ENCODE data around the gene RNLS.

The RNLS gene

DNA sequence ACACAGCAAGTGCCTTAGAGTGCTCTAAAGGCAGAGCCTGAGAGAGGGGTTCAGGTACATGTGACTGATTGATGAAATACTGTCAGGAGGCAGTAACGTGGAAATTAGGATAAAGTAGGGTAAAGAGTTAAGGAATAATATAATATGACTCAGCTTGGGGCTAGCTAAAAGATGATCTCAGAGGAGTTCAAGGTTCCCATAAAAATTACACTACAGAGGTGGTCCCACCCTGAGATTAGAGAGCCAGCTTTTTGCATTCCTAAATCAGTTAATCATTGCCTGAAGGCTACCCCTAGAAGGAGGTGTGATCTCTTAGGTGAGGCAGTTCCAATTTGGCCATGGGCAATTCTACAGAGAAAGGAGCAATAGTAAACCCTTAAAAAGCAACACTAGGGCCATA lies 9.3 kb upstream of the RNLS start:
- TF ChIP-seq CTCF (IDR thresholded peaks at IDR 0.05; ENCODE audit: low read depth, low read length) = no peak
- no peak overlapping the region for H3K4me3 ChIP-seq (replicated peaks in 1 of 2; ENCODE audit: low read depth in 2 of 2, low read length in 2 of 2)
- DNase-seq (ENCODE audit: low read depth in 2 of 2) = no peak

DNA sequence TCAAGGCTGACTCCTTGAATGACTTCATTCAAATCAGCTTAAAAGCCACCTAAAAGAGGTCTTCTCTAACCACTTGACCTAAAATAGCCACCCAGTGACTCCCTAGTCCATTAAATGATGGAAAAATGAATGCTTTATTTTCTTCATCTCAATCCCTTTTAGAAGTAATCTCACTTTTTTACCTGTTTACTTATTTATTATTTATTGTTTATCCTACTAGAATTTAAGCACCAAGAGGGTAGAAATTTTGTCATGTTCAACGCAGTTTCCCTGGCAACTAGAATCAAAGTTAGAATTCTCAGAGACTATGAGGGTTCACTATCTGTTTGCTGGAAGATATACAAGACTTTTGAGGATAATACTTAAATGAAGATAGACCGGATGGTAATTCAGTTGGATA lies 3.3 kb upstream of the RNLS start, which contains the start of gene LIPJ:
LIPJ (plus strand) TSS at position 301 of the 400 bp plus-strand sequence. CDS start 3,926 bp downstream, outside the sequence.
- no peak within 1 kb of the TSS for H3K4me3 ChIP-seq (replicated peaks in 1 of 2; ENCODE audit: low read depth in 2 of 2, low read length in 2 of 2)
- no peak for TF ChIP-seq CTCF (IDR thresholded peaks at IDR 0.05; ENCODE audit: low read depth, low read length)
- no peak for DNase-seq (ENCODE audit: low read depth in 2 of 2)

DNA sequence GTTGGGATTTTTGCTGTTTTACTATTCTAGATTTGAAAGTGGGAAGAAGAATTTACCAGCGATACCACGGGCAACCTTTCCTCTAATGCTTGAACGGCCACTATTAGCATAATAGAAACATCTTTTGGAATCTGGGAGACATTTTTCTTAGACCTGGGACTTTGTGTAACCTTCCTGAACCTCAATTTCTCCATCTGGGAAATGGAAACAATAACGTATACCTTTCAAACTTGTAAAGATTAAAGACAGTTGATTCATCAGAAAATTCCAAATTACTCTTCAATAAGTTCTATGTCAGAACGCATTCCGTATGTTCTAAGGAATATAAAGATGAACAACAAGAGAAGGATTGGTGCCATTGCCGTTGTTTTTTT lies 453 bp upstream of the RNLS start:
- DNase-seq (ENCODE audit: low read depth in 2 of 2) = no peak
- H3K4me3 ChIP-seq (replicated peaks in 1 of 2; ENCODE audit: low read depth in 2 of 2, low read length in 2 of 2) = peak overlapping the region; percentile 47 to 53
- TF ChIP-seq CTCF (IDR thresholded peaks at IDR 0.05; ENCODE audit: low read depth, low read length) = no peak

DNA sequence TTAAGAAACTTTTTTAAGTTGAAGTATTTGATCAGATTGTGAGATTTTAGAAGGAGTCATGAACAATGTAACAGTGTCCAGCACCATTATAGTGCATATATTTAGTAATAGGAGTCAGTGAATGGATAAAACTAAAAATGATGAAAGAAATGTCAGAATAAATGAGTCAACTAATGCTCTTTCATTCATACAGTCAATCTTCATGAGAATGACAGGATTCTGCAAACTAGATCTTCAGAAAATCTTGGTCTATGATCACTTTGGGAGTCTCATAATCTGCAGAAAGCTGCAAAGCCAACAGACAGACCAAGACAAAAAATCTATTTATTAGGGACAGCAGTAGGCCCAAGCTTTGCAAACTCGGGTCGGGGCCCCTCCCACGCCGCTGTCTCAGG lies 710 bp downstream of the RNLS start:
- TF ChIP-seq CTCF (IDR thresholded peaks at IDR 0.05; ENCODE audit: low read depth, low read length) = no peak
- peak in 1 of 2 donors; percentile 6 for DNase-seq (ENCODE audit: low read depth in 2 of 2)
- H3K4me3 ChIP-seq (replicated peaks in 1 of 2; ENCODE audit: low read depth in 2 of 2, low read length in 2 of 2) = peak overlapping the region in 1 of 2 donors; percentile 53

- no peak overlapping the region for H3K4me3 ChIP-seq (replicated peaks in 1 of 2; ENCODE audit: low read depth in 2 of 2, low read length in 2 of 2)
- DNase-seq (ENCODE audit: low read depth in 2 of 2) = peak; percentile 71 to 76
- TF ChIP-seq CTCF (IDR thresholded peaks at IDR 0.05; ENCODE audit: low read depth, low read length) = peak; percentile 44
These were observed 18.0 kb downstream of the RNLS start for GRCh38 chr10:88565072-88565471.

DNA sequence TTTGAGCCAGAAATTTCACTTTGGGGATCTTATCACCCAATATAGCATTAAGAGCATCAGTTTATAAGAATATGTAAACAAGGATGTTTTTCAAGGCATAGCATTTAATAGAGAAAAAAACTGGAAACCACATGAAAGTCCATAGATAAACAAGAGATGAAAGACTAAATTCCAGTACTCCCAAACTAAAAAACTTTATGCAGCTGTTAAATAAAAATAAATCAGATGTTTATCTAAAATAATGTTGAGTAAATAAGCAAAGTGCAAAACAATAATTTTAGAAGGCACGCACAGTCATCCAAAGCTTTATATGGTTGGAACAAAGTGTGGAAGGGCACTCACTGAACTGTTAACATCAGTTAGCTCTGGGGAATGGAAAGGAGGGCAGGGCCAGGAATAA lies 21.0 kb downstream of the RNLS start:
- DNase-seq (ENCODE audit: low read depth in 2 of 2) = no peak
- H3K4me3 ChIP-seq (replicated peaks in 1 of 2; ENCODE audit: low read depth in 2 of 2, low read length in 2 of 2) = no peak overlapping the region
- no peak for TF ChIP-seq CTCF (IDR thresholded peaks at IDR 0.05; ENCODE audit: low read depth, low read length)

DNA sequence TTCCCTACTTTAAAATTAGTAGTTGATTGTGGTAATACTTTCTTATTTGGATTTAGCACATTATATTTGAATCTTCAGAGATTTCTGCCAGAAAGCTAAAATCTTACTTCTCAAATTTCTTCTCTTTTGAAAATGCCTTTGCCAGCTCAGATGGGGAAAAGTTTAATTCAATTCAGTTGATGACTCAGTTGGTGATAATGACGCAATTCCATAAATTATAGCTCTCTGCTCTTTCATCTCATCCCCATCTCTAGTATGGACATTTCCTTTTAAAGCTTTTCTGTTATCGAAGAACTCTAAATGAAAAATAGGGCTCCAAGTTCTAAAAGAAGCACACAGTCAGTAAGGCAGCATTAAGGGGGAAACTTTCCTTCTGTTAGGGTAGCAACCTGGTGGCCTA lies 25.5 kb downstream of the RNLS start:
- peak; percentile 57 to 63 for DNase-seq (ENCODE audit: low read depth in 2 of 2)
- TF ChIP-seq CTCF (IDR thresholded peaks at IDR 0.05; ENCODE audit: low read depth, low read length) = no peak
- no peak overlapping the region for H3K4me3 ChIP-seq (replicated peaks in 1 of 2; ENCODE audit: low read depth in 2 of 2, low read length in 2 of 2)
